Suppressor macrophage treated with lipopolysaccharide for 4 hours (primary cell): ENCODE data around the gene TTLL11.
"Not testable (repeated sequence)": the region's sequence is repeated elsewhere in the genome, so short reads cannot be mapped to it uniquely, and the experiment has no call there.

Experiments used
- DNase-seq: peaks from one replicate; pipeline ENCODE4 v3.0.0-alpha.2; 2020

TTLL11 gene

GRCh38 chr9:122075135-122076030 lies 17.7 kb downstream of the TTLL11 start:
- no peak for DNase-seq

GRCh38 chr9:122071715-122072114 lies 21.4 kb downstream of the TTLL11 start:
- no peak for DNase-seq

GRCh38 chr9:122070728-122071515 lies 22.2 kb downstream of the TTLL11 start:
- no peak for DNase-seq

GRCh38 chr9:122066680-122067079 lies 26.4 kb downstream of the TTLL11 start:
- not testable (repeated sequence) for DNase-seq

GRCh38 chr9:122065923-122066629 lies 27.0 kb downstream of the TTLL11 start:
- no peak for DNase-seq

GRCh38 chr9:122060481-122060880 lies 32.6 kb downstream of the TTLL11 start:
- no peak for DNase-seq

GRCh38 chr9:122059955-122060324 lies 33.2 kb downstream of the TTLL11 start:
- DNase-seq: no peak

- DNase-seq: no peak
Measured at GRCh38 chr9:122059214-122059954, 33.7 kb downstream of the TTLL11 start.

- DNase-seq: no peak
Measured at GRCh38 chr9:122058709-122059108, 34.4 kb downstream of the TTLL11 start.

GRCh38 chr9:122058051-122058450 lies 35.1 kb downstream of the TTLL11 start:
- no peak for DNase-seq

GRCh38 chr9:122057211-122057610 lies 35.9 kb downstream of the TTLL11 start:
- DNase-seq: no peak

- DNase-seq: no peak
Measured at GRCh38 chr9:122056484-122056883, 36.6 kb downstream of the TTLL11 start.

GRCh38 chr9:122055701-122056100 lies 37.4 kb downstream of the TTLL11 start:
- peak; percentile 40 for DNase-seq

- DNase-seq: no peak
Measured at GRCh38 chr9:122053567-122054350, 39.3 kb downstream of the TTLL11 start.

GRCh38 chr9:122053064-122053463 lies 40.0 kb downstream of the TTLL11 start:
- no peak for DNase-seq

- no peak for DNase-seq
Measured at GRCh38 chr9:122051351-122052321, 41.5 kb downstream of the TTLL11 start.

GRCh38 chr9:122050167-122050566 lies 42.9 kb downstream of the TTLL11 start:
- DNase-seq: no peak

GRCh38 chr9:122042056-122042455 lies 51.1 kb downstream of the TTLL11 start:
- DNase-seq: no peak

GRCh38 chr9:122040561-122041242 lies 52.4 kb downstream of the TTLL11 start:
- no peak for DNase-seq

GRCh38 chr9:122039234-122039633 lies 53.9 kb downstream of the TTLL11 start:
- DNase-seq: no peak
